ENCODE measurements around the gene LRMDA. TPM values are rescaled to one million over a fixed set of nuclear protein-coding genes. Genes with fewer than 3 reads are reported as not detected.

LRMDA gene
- total RNA-seq, 2 experiments from 2014 or later: not detected

DNA sequence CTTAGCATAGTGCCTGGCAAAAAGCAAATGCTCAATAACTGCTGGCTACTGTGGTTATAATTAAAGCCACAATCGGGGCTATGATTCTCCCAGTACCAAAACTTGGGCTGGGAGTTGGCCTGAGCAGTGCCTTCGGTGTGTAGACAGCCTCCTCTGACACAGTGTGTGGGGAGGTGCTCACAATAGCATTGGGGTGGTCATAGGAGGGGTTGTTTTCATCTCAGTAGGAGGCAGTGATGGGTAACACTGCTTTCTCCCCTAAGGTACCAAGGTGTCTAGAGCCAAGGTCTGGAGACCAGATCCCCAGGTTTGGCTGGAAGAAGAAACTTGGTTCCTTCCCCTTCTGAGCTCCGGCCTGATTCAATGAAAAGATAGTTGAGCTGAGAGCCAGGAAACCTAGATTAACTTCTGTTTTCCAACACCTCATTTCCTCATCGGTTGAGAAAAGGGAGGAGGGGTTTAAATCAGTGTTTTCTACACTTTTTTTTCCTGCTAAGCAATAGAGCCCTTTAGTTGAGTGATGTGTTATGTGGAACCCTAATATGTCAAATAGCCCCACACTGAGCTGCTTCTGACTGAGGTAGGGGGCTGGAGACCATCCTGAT lies 68.2 kb downstream of the LRMDA start:
- Histone ChIP-seq H3K27ac (ENCODE audit: low read depth, low read length, poor library complexity, severe bottlenecking) (no peak overlapping the region), H3K36me3 (ENCODE audit: insufficient read depth, low read length) (no peaks in the 10 kb centered on the region), H3K4me3 (ENCODE audit: low read depth, low read length, poor library complexity, severe bottlenecking) (no peak overlapping the region), H3K4me2 (ENCODE audit: low read length) (no peak overlapping the region), H2AFZ (ENCODE audit: low read length) (no peak overlapping the region), H3K79me2 (ENCODE audit: insufficient read depth, low read depth, low read length) (no peaks in the 10 kb centered on the region), H3K4me1 (ENCODE audit: insufficient read depth, low read length, poor library complexity, severe bottlenecking) (no peaks in the 10 kb centered on the region), H3K9me2 (ENCODE audit: insufficient read depth, low read length) (no peaks in the 10 kb centered on the region), H4K20me1 (ENCODE audit: insufficient read depth, low read length) (no peaks in the 10 kb centered on the region), H3K9me3 (ENCODE audit: low read length) (no peaks in the 10 kb centered on the region)
- ChIA-PET POLR2A (no interaction called here), CTCF (ENCODE audit: unreplicated experiment) (no interaction called here)
- TF ChIP-seq, protein P1, sequence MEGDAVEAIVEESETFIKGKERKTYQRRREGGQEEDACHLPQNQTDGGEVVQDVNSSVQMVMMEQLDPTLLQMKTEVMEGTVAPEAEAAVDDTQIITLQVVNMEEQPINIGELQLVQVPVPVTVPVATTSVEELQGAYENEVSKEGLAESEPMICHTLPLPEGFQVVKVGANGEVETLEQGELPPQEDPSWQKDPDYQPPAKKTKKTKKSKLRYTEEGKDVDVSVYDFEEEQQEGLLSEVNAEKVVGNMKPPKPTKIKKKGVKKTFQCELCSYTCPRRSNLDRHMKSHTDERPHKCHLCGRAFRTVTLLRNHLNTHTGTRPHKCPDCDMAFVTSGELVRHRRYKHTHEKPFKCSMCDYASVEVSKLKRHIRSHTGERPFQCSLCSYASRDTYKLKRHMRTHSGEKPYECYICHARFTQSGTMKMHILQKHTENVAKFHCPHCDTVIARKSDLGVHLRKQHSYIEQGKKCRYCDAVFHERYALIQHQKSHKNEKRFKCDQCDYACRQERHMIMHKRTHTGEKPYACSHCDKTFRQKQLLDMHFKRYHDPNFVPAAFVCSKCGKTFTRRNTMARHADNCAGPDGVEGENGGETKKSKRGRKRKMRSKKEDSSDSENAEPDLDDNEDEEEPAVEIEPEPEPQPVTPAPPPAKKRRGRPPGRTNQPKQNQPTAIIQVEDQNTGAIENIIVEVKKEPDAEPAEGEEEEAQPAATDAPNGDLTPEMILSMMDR (conservative IDR thresholded peaks at IDR 0.05; ENCODE audit: low read length): no peak
- no peak for TF ChIP-seq EZH2phosphoT487 (IDR thresholded peaks at IDR 0.05; ENCODE audit: borderline replicate concordance, low read depth, low read length)
- intact Hi-C loops (cut with micrococcal nuclease; ENCODE audit: unreplicated experiment): no loop called here
- DNase-seq (ENCODE audit: low spot score): no peak
- no TSS peak for BruUV-seq (replicated peaks)

DNA sequence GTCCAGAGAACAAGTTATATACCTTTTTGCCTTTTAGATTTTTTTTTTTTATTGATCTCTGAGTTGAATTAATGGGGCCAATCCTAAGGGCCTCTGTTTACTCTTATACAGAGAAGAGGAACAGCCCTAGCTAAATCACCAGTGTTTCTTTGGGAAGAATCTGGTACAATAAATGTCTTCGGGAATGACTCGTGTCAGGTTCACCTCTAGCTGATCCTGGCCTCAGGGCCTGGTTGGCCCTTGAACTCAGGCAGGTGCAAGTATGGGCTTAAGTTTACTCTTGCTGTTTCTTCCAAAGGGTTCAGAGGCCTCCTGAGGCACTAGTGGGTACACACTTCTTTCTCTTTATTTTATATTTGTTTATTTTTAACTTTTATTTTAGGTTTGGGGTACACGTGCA lies 71.0 kb downstream of the LRMDA start:
- no peak overlapping the region for H3K4me3 ChIP-seq (ENCODE audit: low read depth, low read length, poor library complexity, severe bottlenecking)
- intact Hi-C loops (cut with micrococcal nuclease; ENCODE audit: unreplicated experiment): no loop called here
- no peaks in the 10 kb centered on the region for H3K9me2 ChIP-seq (ENCODE audit: insufficient read depth, low read length)
- no TSS peak for BruUV-seq (replicated peaks)
- ChIA-PET POLR2A (interaction anchor here (0.5 kb wide), 1 partner anchor 836 kb away, joined by 9 read pairs; no protein-coding TSS in a partner anchor), CTCF (ENCODE audit: unreplicated experiment) (no interaction called here)
- no peaks in the 10 kb centered on the region for H3K79me2 ChIP-seq (ENCODE audit: insufficient read depth, low read depth, low read length)
- no peak overlapping the region for H2AFZ ChIP-seq (ENCODE audit: low read length)
- H3K9me3 ChIP-seq (ENCODE audit: low read length): no peaks in the 10 kb centered on the region
- H3K36me3 ChIP-seq (ENCODE audit: insufficient read depth, low read length): no peaks in the 10 kb centered on the region
- no peak for DNase-seq (ENCODE audit: low spot score)
- H3K4me1 ChIP-seq (ENCODE audit: insufficient read depth, low read length, poor library complexity, severe bottlenecking): no peaks in the 10 kb centered on the region
- TF ChIP-seq, protein P1 (conservative IDR thresholded peaks at IDR 0.05; ENCODE audit: low read length): no peak
- no peak for TF ChIP-seq EZH2phosphoT487 (IDR thresholded peaks at IDR 0.05; ENCODE audit: borderline replicate concordance, low read depth, low read length)
- no peak overlapping the region for H3K4me2 ChIP-seq (ENCODE audit: low read length)
- no peaks in the 10 kb centered on the region for H4K20me1 ChIP-seq (ENCODE audit: insufficient read depth, low read length)
- no peak overlapping the region for H3K27ac ChIP-seq (ENCODE audit: low read depth, low read length, poor library complexity, severe bottlenecking)

DNA sequence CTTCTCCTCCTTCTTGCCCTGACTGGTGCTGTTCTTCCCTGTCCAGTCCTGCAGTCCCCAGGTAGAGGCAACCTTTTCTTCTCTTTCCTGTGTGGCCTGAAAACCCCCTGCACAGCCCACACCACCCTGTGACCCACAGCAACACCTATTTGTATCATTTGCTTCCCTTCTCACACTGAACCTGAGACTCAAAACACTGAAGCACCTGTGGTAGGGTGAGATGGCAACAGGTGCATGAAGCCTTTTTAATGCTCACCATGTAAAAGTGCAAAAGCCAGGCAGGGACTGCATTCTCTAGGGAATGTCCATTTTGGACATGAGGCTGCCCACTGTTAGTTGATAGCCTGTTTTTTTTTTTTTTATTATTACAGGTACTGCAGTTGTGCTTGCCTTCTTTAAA lies 71.4 kb downstream of the LRMDA start:
- Histone ChIP-seq H3K9me2 (ENCODE audit: insufficient read depth, low read length) (no peaks in the 10 kb centered on the region), H3K27ac (ENCODE audit: low read depth, low read length, poor library complexity, severe bottlenecking) (no peak overlapping the region), H3K4me3 (ENCODE audit: low read depth, low read length, poor library complexity, severe bottlenecking) (no peak overlapping the region), H3K9me3 (ENCODE audit: low read length) (no peaks in the 10 kb centered on the region), H3K36me3 (ENCODE audit: insufficient read depth, low read length) (no peaks in the 10 kb centered on the region), H2AFZ (ENCODE audit: low read length) (no peak overlapping the region), H3K4me1 (ENCODE audit: insufficient read depth, low read length, poor library complexity, severe bottlenecking) (no peaks in the 10 kb centered on the region), H3K4me2 (ENCODE audit: low read length) (no peak overlapping the region), H4K20me1 (ENCODE audit: insufficient read depth, low read length) (no peaks in the 10 kb centered on the region), H3K79me2 (ENCODE audit: insufficient read depth, low read depth, low read length) (no peaks in the 10 kb centered on the region)
- no TSS peak for BruUV-seq (replicated peaks)
- CTCF ChIA-PET (ENCODE audit: unreplicated experiment): no interaction called here
- no peak for TF ChIP-seq EZH2phosphoT487 (IDR thresholded peaks at IDR 0.05; ENCODE audit: borderline replicate concordance, low read depth, low read length)
- TF ChIP-seq, protein P1 (conservative IDR thresholded peaks at IDR 0.05; ENCODE audit: low read length): no peak
- POLR2A ChIA-PET: interaction anchor here (0.5 kb wide), 1 partner anchor 836 kb away, joined by 9 read pairs; no protein-coding TSS in a partner anchor
- intact Hi-C loops (cut with micrococcal nuclease; ENCODE audit: unreplicated experiment): no loop called here
- no peak for DNase-seq (ENCODE audit: low spot score)

All from OCI-LY7 (cell line).